Upper lobe of left lung (tissue), 6 donors: ENCODE data around the gene PCCB. TPM values are rescaled to one million over a fixed set of nuclear protein-coding genes. Genes with fewer than 3 reads are reported as not detected.

Source experiments
- ATAC-seq, 2 donors: fragments of 200-7000 bp; cut with Tn5 transposase; one replicate each; pipeline ENCODE4 v1.9.1; 2022; ENCODE audit warnings: mild to moderate bottlenecking in 2 of 2, moderate library complexity in 2 of 2; ENCODE audit not compliant: low FRiP score in 2 of 2
- DNase-seq, 2 donors: peaks; one replicate each; pipeline ENCODE4 v3.0.0-alpha.2; 2019 to 2020
- H3K27ac ChIP-seq, 4 donors: fragments of 200-600 bp; sonication (generic); one replicate each; pipeline ENCODE4 v1.5.1; 2016 to 2019
- H3K27me3 ChIP-seq, 4 donors: fragments of 200-600 bp; sonication (generic); one replicate each; pipeline ENCODE4 v1.5.1; 2017 to 2019
- H3K36me3 ChIP-seq, 4 donors: fragments of 200-600 bp; sonication (generic); one replicate each; pipeline ENCODE4 v1.5.1; 2016 to 2019
- H3K4me1 ChIP-seq, 4 donors: fragments of 200-600 bp; sonication (generic); one replicate each; pipeline ENCODE4 v1.5.1; 2018 to 2019
- H3K4me3 ChIP-seq, 4 donors: fragments of 200-600 bp; sonication (generic); one replicate each; pipeline ENCODE4 v1.5.1; 2017 to 2019; ENCODE audit warnings: mild to moderate bottlenecking in 2 of 4, moderate library complexity in 1 of 4
- H3K9me3 ChIP-seq, 4 donors: fragments of 200-600 bp; sonication (generic); one replicate each; pipeline ENCODE4 v1.5.1; 2018 to 2019
- CTCF ChIP-seq, 6 experiments: fragments of 450-650 bp in 4 of 6; fragments of 200-600 bp in 2 of 6; sonication (generic) in 2 of 6; IDR thresholded peaks; one replicate each; pipeline ENCODE4 v1.5.1; 2016 to 2019; ENCODE audit warnings: antibody characterized with exemption in 6 of 6
- EP300 ChIP-seq, 4 donors: sonication (generic); formaldehyde crosslinking; IDR thresholded peaks; one replicate each; pipeline ENCODE4 v1.5.1; 2017; ENCODE audit warnings: antibody characterized with exemption in 4 of 4, control low read depth in 2 of 4
- POLR2A ChIP-seq, 4 donors: fragments of 450-650 bp; IDR thresholded peaks; one replicate each; pipeline ENCODE4 v1.5.1; 2016 to 2017; ENCODE audit warnings: antibody characterized with exemption in 4 of 4, mild to moderate bottlenecking in 2 of 4
- POLR2AphosphoS5 ChIP-seq, 2 donors: sonication (generic); formaldehyde crosslinking; IDR thresholded peaks; one replicate each; pipeline ENCODE4 v1.5.1; 2017; ENCODE audit warnings: antibody characterized with exemption in 2 of 2
- WGBS, 2 donors: methylation state at CpG; one replicate each; pipeline ENCODE4 v1.1.5; 2017 to 2018; 5-methylcytosine and 5-hydroxymethylcytosine counted together
- total RNA-seq, 6 donors: library from RNA; depleted of rRNA in 4 of 6; stranded (reverse); fragments of >200 nt in 4 of 6; gene quantifications; one replicate each; pipeline versions ENCODE4 v1.1.0 to v1.2.1, GENCODE V29; 2016 to 2021
- donor health status: DM: no; HTN: no; CAD: no; lungs with moderate emphysema.
- donor health status: DM: no; HTN: yes; CAD: no; lungs with severe emphysema.

PCCB gene
- total RNA-seq, 6 donors from 2014 or later = 5.2 to 44.6 (median 31.2) TPM

GRCh38 chr3:136377508-136377907 lies 127.4 kb downstream of the PCCB start:
- 59 to 66% methylated on average over 2 of the region's 2 CpGs for WGBS, 2 donors
- no peak overlapping the region for H3K4me3 ChIP-seq
- no peaks in the 10 kb centered on the region for H3K27me3 ChIP-seq
- DNase-seq = no peak
- H3K9me3 ChIP-seq = no peaks in the 10 kb centered on the region
- ATAC-seq = no peak
- no peak for TF ChIP-seq CTCF (IDR thresholded peaks at IDR 0.05)
- no peak for TF ChIP-seq POLR2A (IDR thresholded peaks at IDR 0.05)
- TF ChIP-seq POLR2AphosphoS5 (IDR thresholded peaks at IDR 0.05) = no peak
- TF ChIP-seq EP300 (IDR thresholded peaks at IDR 0.05) = no peak
- H3K27ac ChIP-seq = no peak overlapping the region
- peaks cover 0 to 7% (median 1%) of the 10 kb centered on the region in 4 donors for H3K36me3 ChIP-seq
- H3K4me1 ChIP-seq = no peaks in the 10 kb centered on the region

- H3K27ac ChIP-seq = no peak overlapping the region
- ATAC-seq (no peak), DNase-seq (no peak)
- H3K36me3 ChIP-seq = peaks cover 0 to 7% (median 1%) of the 10 kb centered on the region in 4 donors
- H3K4me1 ChIP-seq = no peaks in the 10 kb centered on the region
- no peak overlapping the region for H3K4me3 ChIP-seq
- TF ChIP-seq CTCF (IDR thresholded peaks at IDR 0.05) (no peak), POLR2A (IDR thresholded peaks at IDR 0.05) (no peak), EP300 (IDR thresholded peaks at IDR 0.05) (no peak)
- H3K9me3 ChIP-seq = no peaks in the 10 kb centered on the region
- 52 to 55% methylated on average over 1 of the region's 1 CpG for WGBS, 2 donors
- no peaks in the 10 kb centered on the region for H3K27me3 ChIP-seq
Measured at GRCh38 chr3:136378011-136378410, 127.9 kb downstream of the PCCB start.

Other genes with a start within 250 kb of the PCCB start
- 10 to 100 TPM; 15.1 to 42.6 (median 33.4) TPM for gene MSL2, start 54.0 kb upstream of the PCCB start, total RNA-seq